ENCODE measurements around the gene ZNF780A.

The ZNF780A gene

DNA sequence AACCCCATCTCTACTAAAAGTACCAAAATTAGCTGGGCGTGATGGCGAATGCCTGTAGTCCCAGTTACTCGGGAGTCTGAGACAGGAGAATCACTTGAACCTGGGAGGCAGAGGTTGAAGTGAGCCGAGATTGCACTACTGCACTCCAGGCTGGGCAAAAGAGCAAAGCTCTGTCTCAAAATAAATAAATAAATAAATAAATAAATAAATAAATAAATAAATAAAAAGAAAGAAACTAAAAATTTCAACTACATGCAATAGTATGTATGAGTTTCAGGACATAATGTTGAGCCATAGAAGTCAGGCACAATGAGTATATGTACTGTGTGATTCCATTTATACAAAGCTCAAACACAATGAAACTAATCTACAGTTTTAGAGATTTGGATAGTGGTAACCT lies 12.9 kb upstream of the ZNF780A start (continued):
- TF ChIP-seq, protein P1, sequence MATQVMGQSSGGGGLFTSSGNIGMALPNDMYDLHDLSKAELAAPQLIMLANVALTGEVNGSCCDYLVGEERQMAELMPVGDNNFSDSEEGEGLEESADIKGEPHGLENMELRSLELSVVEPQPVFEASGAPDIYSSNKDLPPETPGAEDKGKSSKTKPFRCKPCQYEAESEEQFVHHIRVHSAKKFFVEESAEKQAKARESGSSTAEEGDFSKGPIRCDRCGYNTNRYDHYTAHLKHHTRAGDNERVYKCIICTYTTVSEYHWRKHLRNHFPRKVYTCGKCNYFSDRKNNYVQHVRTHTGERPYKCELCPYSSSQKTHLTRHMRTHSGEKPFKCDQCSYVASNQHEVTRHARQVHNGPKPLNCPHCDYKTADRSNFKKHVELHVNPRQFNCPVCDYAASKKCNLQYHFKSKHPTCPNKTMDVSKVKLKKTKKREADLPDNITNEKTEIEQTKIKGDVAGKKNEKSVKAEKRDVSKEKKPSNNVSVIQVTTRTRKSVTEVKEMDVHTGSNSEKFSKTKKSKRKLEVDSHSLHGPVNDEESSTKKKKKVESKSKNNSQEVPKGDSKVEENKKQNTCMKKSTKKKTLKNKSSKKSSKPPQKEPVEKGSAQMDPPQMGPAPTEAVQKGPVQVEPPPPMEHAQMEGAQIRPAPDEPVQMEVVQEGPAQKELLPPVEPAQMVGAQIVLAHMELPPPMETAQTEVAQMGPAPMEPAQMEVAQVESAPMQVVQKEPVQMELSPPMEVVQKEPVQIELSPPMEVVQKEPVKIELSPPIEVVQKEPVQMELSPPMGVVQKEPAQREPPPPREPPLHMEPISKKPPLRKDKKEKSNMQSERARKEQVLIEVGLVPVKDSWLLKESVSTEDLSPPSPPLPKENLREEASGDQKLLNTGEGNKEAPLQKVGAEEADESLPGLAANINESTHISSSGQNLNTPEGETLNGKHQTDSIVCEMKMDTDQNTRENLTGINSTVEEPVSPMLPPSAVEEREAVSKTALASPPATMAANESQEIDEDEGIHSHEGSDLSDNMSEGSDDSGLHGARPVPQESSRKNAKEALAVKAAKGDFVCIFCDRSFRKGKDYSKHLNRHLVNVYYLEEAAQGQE (tag by site-specific recombination; IDR thresholded peaks at IDR 0.05): peak; percentile 90
- TF ChIP-seq ZNF391 (tag by site-specific recombination; IDR thresholded peaks at IDR 0.05; ENCODE audit: borderline replicate concordance, low read depth): no peak
- no peak for TF ChIP-seq ZIC2 (tag by site-specific recombination; IDR thresholded peaks at IDR 0.05)
- TF ChIP-seq, protein P2, sequence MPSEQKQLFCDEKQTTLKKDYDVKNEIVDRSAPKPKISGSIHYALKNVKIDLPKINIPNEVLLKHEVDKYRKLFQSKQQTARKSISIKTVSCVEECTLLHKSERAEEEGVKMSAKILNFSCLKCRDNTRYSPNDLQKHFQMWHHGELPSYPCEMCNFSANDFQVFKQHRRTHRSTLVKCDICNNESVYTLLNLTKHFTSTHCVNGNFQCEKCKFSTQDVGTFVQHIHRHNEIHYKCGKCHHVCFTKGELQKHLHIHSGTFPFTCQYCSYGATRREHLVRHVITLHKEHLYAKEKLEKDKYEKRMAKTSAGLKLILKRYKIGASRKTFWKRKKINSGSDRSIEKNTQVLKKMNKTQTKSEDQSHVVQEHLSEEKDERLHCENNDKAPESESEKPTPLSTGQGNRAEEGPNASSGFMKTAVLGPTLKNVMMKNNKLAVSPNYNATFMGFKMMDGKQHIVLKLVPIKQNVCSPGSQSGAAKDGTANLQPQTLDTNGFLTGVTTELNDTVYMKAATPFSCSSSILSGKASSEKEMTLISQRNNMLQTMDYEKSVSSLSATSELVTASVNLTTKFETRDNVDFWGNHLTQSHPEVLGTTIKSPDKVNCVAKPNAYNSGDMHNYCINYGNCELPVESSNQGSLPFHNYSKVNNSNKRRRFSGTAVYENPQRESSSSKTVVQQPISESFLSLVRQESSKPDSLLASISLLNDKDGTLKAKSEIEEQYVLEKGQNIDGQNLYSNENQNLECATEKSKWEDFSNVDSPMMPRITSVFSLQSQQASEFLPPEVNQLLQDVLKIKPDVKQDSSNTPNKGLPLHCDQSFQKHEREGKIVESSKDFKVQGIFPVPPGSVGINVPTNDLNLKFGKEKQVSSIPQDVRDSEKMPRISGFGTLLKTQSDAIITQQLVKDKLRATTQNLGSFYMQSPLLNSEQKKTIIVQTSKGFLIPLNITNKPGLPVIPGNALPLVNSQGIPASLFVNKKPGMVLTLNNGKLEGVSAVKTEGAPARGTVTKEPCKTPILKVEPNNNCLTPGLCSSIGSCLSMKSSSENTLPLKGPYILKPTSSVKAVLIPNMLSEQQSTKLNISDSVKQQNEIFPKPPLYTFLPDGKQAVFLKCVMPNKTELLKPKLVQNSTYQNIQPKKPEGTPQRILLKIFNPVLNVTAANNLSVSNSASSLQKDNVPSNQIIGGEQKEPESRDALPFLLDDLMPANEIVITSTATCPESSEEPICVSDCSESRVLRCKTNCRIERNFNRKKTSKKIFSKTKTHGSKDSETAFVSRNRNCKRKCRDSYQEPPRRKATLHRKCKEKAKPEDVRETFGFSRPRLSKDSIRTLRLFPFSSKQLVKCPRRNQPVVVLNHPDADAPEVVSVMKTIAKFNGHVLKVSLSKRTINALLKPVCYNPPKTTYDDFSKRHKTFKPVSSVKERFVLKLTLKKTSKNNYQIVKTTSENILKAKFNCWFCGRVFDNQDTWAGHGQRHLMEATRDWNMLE (tag by site-specific recombination; conservative IDR thresholded peaks at IDR 0.05; ENCODE audit: low read depth): peak; percentile 99
- no peak for TF ChIP-seq TCF7L2 (IDR thresholded peaks at IDR 0.05; ENCODE audit: borderline replicate concordance, low read depth, low read length)
- 0 out of 2 replicates have a peak, but pooled peaks have one; percentile 30 for TF ChIP-seq ZNF302 (tag by site-specific recombination; IDR thresholded peaks at IDR 0.05; ENCODE audit: low read depth)
- TF ChIP-seq ZNF571 (tag by site-specific recombination; IDR thresholded peaks at IDR 0.05): no peak
- TF ChIP-seq ZNF837 (tag by site-specific recombination; IDR thresholded peaks at IDR 0.05): no peak
- TF ChIP-seq ZNF48 (tag by site-specific recombination; IDR thresholded peaks at IDR 0.05): no peak
- no peak for TF ChIP-seq ZSCAN30 (tag by site-specific recombination; IDR thresholded peaks at IDR 0.05)
- TF ChIP-seq SALL2 (tag by site-specific recombination; IDR thresholded peaks at IDR 0.05; ENCODE audit: borderline replicate concordance): no peak
- no peak for TF ChIP-seq ZNF335 (tag by site-specific recombination; conservative IDR thresholded peaks at IDR 0.05)
- TF ChIP-seq SCRT1 (tag by site-specific recombination; IDR thresholded peaks at IDR 0.05; ENCODE audit: borderline replicate concordance): no peak
- TF ChIP-seq, protein P3, sequence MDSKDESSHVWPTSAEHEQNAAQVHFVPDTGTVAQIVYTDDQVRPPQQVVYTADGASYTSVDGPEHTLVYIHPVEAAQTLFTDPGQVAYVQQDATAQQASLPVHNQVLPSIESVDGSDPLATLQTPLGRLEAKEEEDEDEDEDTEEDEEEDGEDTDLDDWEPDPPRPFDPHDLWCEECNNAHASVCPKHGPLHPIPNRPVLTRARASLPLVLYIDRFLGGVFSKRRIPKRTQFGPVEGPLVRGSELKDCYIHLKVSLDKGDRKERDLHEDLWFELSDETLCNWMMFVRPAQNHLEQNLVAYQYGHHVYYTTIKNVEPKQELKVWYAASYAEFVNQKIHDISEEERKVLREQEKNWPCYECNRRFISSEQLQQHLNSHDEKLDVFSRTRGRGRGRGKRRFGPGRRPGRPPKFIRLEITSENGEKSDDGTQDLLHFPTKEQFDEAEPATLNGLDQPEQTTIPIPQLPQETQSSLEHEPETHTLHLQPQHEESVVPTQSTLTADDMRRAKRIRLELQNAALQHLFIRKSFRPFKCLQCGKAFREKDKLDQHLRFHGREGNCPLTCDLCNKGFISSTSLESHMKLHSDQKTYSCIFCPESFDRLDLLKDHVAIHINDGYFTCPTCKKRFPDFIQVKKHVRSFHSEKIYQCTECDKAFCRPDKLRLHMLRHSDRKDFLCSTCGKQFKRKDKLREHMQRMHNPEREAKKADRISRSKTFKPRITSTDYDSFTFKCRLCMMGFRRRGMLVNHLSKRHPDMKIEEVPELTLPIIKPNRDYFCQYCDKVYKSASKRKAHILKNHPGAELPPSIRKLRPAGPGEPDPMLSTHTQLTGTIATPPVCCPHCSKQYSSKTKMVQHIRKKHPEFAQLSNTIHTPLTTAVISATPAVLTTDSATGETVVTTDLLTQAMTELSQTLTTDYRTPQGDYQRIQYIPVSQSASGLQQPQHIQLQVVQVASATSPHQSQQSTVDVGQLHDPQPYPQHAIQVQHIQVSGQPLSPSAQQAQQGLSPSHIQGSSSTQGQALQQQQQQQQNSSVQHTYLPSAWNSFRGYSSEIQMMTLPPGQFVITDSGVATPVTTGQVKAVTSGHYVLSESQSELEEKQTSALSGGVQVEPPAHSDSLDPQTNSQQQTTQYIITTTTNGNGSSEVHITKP (tag by site-specific recombination; IDR thresholded peaks at IDR 0.05): no peak
- peak; percentile 79 for TF ChIP-seq ZNF629 (tag by site-specific recombination; IDR thresholded peaks at IDR 0.05)
- TF ChIP-seq ZNF266 (tag by site-specific recombination; IDR thresholded peaks at IDR 0.05; ENCODE audit: low read depth): peak; percentile 96
- TF ChIP-seq ZBTB17 (tag by site-specific recombination; IDR thresholded peaks at IDR 0.05): no peak
- no peak for TF ChIP-seq ZNF112 (tag by site-specific recombination; IDR thresholded peaks at IDR 0.05)
- peak; percentile 92 for TF ChIP-seq ZXDB (tag by site-specific recombination; IDR thresholded peaks at IDR 0.05)
- TF ChIP-seq ZNF785 (tag by site-specific recombination; IDR thresholded peaks at IDR 0.05): no peak
- TF ChIP-seq ZNF2 (tag by site-specific recombination; IDR thresholded peaks at IDR 0.05): no peak
- TF ChIP-seq ZNF223 (tag by site-specific recombination; IDR thresholded peaks at IDR 0.05): peak; percentile 80
- TF ChIP-seq, protein P4, sequence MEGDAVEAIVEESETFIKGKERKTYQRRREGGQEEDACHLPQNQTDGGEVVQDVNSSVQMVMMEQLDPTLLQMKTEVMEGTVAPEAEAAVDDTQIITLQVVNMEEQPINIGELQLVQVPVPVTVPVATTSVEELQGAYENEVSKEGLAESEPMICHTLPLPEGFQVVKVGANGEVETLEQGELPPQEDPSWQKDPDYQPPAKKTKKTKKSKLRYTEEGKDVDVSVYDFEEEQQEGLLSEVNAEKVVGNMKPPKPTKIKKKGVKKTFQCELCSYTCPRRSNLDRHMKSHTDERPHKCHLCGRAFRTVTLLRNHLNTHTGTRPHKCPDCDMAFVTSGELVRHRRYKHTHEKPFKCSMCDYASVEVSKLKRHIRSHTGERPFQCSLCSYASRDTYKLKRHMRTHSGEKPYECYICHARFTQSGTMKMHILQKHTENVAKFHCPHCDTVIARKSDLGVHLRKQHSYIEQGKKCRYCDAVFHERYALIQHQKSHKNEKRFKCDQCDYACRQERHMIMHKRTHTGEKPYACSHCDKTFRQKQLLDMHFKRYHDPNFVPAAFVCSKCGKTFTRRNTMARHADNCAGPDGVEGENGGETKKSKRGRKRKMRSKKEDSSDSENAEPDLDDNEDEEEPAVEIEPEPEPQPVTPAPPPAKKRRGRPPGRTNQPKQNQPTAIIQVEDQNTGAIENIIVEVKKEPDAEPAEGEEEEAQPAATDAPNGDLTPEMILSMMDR (tag by site-specific recombination; IDR thresholded peaks at IDR 0.05): no peak
- no peak for TF ChIP-seq ZNF521 (tag by site-specific recombination; IDR thresholded peaks at IDR 0.05)
- TF ChIP-seq ZBTB8A (tag by site-specific recombination; IDR thresholded peaks at IDR 0.05): peak; percentile 91
- TF ChIP-seq ZNF513 (tag by site-specific recombination; IDR thresholded peaks at IDR 0.05): no peak

All from HEK293 (cell line).